BLaER1 treated with 17β-estradiol and CSF1 and Interleukin-3, amounts not matched to agents 10 nM and 100 nM (cell line): ENCODE results near the gene BAHCC1.
"Not testable (repeated sequence)": the region's sequence is repeated elsewhere in the genome, so short reads cannot be mapped to it uniquely, and the experiment has no call there.

Experiments
- H3K27ac ChIP-seq, 11 experiments: shearing (Covaris generic); formaldehyde crosslinking; 2 replicates each; pipeline ENCODE4 v1.8.1; 2022
- H3K27me3 ChIP-seq, 11 experiments: shearing (Covaris generic); formaldehyde crosslinking; 2 replicates each; pipeline ENCODE4 v1.8.1; 2022
- H3K36me3 ChIP-seq, 11 experiments: shearing (Covaris generic); formaldehyde crosslinking; 2 replicates each; pipeline ENCODE4 v1.8.1; 2022
- H3K4me1 ChIP-seq, 10 experiments: shearing (Covaris generic); formaldehyde crosslinking; 2 replicates each; pipeline ENCODE4 v1.8.1; 2022
- H3K4me2 ChIP-seq, 11 experiments: shearing (Covaris generic); formaldehyde crosslinking; 2 replicates each; pipeline ENCODE4 v1.8.1; 2022
- H3K4me3 ChIP-seq, 10 experiments: shearing (Covaris generic); formaldehyde crosslinking; 2 replicates each; pipeline ENCODE4 v1.8.1; 2022
- H3K9ac ChIP-seq, 11 experiments: shearing (Covaris generic); formaldehyde crosslinking; 2 replicates each; pipeline ENCODE4 v1.8.1; 2022
- H3K9me3 ChIP-seq, 11 experiments: shearing (Covaris generic); formaldehyde crosslinking; replicated peaks in 1 of 11; 2 replicates each; pipeline ENCODE4 v1.8.1; 2022
- H4K20me1 ChIP-seq, 11 experiments: shearing (Covaris generic); formaldehyde crosslinking; 2 replicates each; pipeline ENCODE4 v1.8.1; 2022
- Cebpa-rat ChIP-seq, 11 experiments: shearing (Covaris generic); IDR thresholded peaks; 2 replicates each; pipeline ENCODE4 v1.8.1; 2022

BAHCC1 gene

DNA sequence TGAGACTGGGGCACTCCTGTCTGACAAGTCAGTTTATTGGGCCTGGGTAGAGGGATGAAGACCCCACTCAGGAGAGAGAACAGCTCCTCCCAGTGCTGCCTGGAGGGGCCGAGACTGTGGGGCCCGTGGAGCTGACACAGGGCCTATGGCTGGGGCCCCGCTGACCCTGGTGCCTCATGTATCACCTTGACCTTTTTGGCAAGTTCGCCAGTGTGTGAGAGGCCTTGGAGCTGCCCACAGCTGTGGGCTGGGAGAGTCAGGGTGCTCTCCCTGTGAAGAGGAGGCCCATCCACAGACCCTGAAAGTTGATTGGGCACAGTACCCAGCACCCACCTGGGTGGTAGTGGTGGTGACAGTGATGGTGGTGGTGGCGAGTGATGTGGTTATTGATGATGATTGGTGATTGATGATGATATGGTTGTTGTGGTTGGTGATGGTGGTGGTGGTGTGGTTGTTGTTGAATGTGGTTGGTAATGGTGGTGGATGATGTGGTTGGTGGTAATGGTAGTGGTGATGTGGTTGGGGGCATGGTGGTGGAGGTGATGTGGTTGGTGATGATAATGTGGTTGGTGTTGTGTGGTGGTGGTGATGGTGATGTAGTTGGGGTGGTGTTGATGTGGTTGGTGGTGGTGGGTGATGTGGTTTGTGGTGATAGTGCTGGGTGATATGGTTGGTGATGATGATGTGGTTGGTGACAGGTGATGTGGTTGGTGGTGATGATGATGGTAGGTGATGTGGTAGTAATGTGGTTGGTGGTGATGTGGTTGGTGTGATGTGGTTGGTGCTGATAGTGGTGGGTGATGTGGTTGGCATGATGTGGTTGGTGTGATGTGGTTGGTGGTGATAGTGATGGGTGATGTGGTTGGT, 29.1 kb downstream of the BAHCC1 start:
- H4K20me1 ChIP-seq = peaks cover 25 to 99% (median 84%) of the 10 kb centered on the region in 11 experiments; a peak in 20 of 22 replicates
- peaks cover 72 to 83% (median 78%) of the 10 kb centered on the region in 10 experiments for H3K4me1 ChIP-seq
- H3K4me2 ChIP-seq = peak overlapping the region in 4 of 11 experiments; percentile 85 to 99 (median 94); a peak in 4 of 22 replicates
- H3K9ac ChIP-seq = no peak overlapping the region
- H3K4me3 ChIP-seq = no peak overlapping the region
- peaks cover 0 to 31% (median 0%) of the 10 kb centered on the region in 11 experiments; a peak in 4 of 22 replicates for H3K27me3 ChIP-seq
- peak overlapping the region in 1 of 11 experiments; percentile 60; a peak in 1 of 22 replicates for H3K27ac ChIP-seq
- peaks cover 0 to 24% (median 8%) of the 10 kb centered on the region in 11 experiments; a peak in 9 of 22 replicates for H3K9me3 ChIP-seq
- TF ChIP-seq Cebpa-rat (IDR thresholded peaks at IDR 0.05) = no peak
- H3K36me3 ChIP-seq = peaks cover 0 to 21% (median 0%) of the 10 kb centered on the region in 11 experiments; a peak in 7 of 22 replicates

DNA sequence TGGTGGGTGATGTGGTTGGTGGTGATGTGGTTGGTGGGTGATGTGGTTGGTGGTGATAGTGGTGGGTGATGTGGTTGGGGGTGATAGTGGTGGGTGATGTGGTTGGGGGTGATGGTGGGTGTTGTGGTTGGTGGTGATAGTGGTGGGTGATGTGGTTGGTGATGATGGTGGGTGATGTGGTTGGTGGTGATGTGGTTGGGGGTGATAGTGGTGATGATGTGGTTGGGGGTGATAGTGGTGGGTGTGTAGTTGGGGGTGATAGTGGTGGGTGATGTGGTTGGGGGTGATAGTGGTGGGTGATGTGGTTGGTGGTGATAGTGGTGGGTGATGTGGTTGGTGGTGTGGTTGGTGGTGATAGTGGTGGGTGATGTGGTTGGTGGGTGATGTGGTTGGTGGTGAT, 29.8 kb downstream of the BAHCC1 start:
- H4K20me1 ChIP-seq = peaks cover 23 to 97% (median 83%) of the 10 kb centered on the region in 11 experiments; a peak in 20 of 22 replicates
- H3K4me3 ChIP-seq = not testable (repeated sequence)
- peaks cover 72 to 83% (median 78%) of the 10 kb centered on the region in 10 experiments for H3K4me1 ChIP-seq

DNA sequence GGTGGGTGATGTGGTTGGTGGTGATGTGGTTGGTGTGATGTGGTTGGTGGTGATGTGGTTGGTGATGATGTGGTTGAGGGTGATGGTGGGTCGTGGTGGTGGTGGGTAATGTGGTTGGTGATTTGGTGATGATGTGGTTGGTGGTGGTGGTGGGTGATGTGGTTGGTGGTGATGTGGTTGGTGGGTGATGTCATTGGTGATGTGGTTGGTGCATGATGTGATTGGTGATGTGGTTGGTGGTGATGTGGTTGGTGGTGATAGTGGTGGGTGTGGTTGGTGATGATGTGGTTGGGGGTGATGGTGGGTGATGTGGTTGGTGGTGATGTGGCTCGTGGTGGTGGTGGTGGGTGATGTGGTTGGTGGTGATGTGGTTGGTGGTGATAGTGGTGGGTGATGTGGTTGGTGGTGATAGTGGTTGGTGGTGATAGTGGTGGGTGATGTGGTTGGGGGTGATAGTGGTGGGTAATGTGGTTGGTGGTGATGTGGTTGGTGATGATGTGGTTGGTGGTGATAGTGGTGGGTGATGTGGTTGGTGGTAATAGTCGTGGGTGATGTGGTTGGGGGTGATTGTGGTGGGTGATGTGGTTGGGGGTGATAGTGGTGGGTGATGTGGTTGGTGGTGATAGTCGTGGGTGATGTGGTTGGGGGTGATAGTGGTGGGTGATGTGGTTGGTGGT, 30.6 kb downstream of the BAHCC1 start:
- peak overlapping the region in 2 of 11 experiments; percentile 92 to 95; a peak in 2 of 22 replicates for H3K4me2 ChIP-seq
- peaks cover 0 to 24% (median 8%) of the 10 kb centered on the region in 11 experiments; a peak in 9 of 22 replicates for H3K9me3 ChIP-seq
- H3K4me3 ChIP-seq, H3K9ac ChIP-seq, H3K27ac ChIP-seq: not testable (repeated sequence)
- peaks cover 0 to 14% (median 0%) of the 10 kb centered on the region in 11 experiments; a peak in 7 of 22 replicates for H3K36me3 ChIP-seq
- peaks cover 72 to 82% (median 77%) of the 10 kb centered on the region in 10 experiments for H3K4me1 ChIP-seq
- peaks cover 0 to 42% (median 0%) of the 10 kb centered on the region in 11 experiments; a peak in 4 of 22 replicates for H3K27me3 ChIP-seq
- peaks cover 15 to 90% (median 75%) of the 10 kb centered on the region in 11 experiments; a peak in 20 of 22 replicates for H4K20me1 ChIP-seq

More for the DNA sequence above, 29.8 kb downstream of the BAHCC1 start:
- H3K4me2 ChIP-seq, H3K27ac ChIP-seq, H3K9ac ChIP-seq: not testable (repeated sequence)
- peaks cover 0 to 19% (median 0%) of the 10 kb centered on the region in 11 experiments; a peak in 7 of 22 replicates for H3K36me3 ChIP-seq
- peaks cover 0 to 37% (median 0%) of the 10 kb centered on the region in 11 experiments; a peak in 4 of 22 replicates for H3K27me3 ChIP-seq
- H3K9me3 ChIP-seq = peaks cover 0 to 24% (median 8%) of the 10 kb centered on the region in 11 experiments; a peak in 9 of 22 replicates

DNA sequence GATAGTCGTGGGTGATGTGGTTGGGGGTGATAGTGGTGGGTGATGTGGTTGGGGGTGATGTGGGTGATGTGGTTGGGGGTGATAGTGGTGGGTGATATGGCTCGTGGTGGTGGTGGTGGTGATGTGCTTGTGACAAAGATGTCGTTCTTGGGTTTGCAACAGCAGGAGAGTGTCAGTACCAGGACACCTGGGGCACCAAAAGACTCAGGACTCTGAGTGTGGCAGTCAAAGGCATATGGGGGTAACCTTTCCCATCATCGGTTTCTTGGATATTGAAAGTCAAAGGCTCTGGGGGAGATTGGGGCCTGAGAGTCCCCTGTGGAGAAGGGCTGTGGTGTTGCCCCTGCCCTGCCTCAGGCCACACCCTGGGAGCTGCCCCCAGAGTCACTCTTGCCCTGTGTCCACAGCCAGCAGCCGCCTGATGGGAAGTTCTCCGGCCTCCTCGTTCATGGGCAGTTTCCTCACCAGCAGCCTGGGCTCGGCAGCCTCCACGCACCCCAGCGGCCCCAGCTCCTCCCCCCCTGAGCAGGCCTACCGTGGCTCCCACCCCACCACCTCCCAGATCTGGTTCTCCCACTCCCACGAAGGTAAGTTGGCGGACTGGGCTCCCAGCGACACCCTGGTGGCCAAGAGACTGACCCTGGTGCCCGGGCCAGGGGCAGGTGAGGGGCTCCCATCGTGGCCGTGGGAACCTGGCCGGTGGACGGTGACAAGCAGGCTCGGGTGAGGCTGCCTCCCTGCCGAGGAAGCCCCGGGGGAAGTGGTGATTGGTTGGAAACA, 31.3 kb downstream of the BAHCC1 start:
- Histone ChIP-seq H3K27ac (peak overlapping the region in 7 of 11 experiments; percentile 13 to 96 (median 84); a peak in 13 of 22 replicates), H4K20me1 (peaks cover 12 to 89% (median 68%) of the 10 kb centered on the region in 11 experiments; a peak in 19 of 22 replicates), H3K4me1 (peaks cover 65 to 79% (median 76%) of the 10 kb centered on the region in 10 experiments), H3K9ac (peak overlapping the region in 8 of 11 experiments; percentile 59 to 87 (median 73); a peak in 14 of 22 replicates), H3K36me3 (peaks cover 0 to 13% (median 0%) of the 10 kb centered on the region in 11 experiments; a peak in 5 of 22 replicates), H3K4me3 (peak overlapping the region in 7 of 10 experiments; percentile 34 to 60 (median 48); a peak in 10 of 20 replicates), H3K9me3 (peaks cover 0 to 24% (median 8%) of the 10 kb centered on the region in 11 experiments; a peak in 9 of 22 replicates), H3K27me3 (peaks cover 0 to 42% (median 0%) of the 10 kb centered on the region in 11 experiments; a peak in 4 of 22 replicates), H3K4me2 (peak overlapping the region; percentile 74 to 99 (median 96))
- no peak for TF ChIP-seq Cebpa-rat (IDR thresholded peaks at IDR 0.05)

DNA sequence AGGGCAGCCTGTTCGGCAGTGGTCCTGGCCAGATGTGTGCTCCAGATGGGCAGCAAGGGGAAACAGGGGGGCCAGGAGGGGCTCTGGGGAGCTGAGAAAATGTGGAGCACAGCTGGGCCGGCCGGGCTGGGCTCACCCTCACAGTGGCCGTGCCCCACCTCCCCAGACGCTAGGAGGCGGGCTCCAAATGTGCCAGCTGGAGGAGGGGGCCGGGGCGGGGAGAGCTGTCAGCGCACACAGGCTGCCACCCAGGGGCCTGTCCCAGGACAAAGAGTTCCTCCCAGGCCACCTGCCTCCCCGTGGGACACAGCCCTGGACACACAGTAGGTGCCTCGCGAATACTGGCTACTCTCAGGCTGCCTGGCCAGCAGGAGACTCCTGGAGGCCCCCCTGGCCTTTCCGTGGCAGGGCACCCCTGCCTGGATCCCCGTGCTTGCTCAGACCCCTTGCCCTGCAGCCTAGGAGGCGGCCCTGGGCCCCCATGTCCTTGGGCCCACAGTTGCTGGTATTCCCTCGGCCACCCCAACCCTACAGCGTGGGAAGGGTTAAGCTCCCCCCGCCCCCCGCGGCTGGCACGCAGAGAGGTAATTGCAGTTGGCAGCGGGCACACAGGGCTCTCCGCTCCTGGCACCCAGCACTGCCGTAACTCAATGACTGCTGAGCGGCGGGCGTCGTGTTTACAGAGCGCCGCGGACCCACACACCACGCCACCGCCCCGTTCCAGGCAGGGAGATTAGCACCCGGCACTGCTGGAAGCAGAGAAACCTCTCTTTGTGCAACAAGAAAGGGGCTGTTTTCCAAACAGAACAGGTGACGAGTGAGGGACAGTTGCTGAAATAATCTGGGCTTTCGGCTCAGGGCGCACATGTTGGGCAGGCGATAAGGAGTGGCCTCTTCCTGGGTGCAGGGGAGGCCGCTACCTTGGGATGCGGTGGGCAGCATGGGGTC, 32.2 kb downstream of the BAHCC1 start:
- Histone ChIP-seq H3K9me3 (peaks cover 0 to 24% (median 8%) of the 10 kb centered on the region in 11 experiments; a peak in 9 of 22 replicates), H3K9ac (peak overlapping the region in 9 of 11 experiments; percentile 16 to 87 (median 70); a peak in 17 of 22 replicates), H3K4me2 (peak overlapping the region; percentile 74 to 99 (median 96)), H3K36me3 (peaks cover 0 to 10% (median 0%) of the 10 kb centered on the region in 11 experiments; a peak in 5 of 22 replicates), H3K4me3 (peak overlapping the region in 7 of 10 experiments; percentile 34 to 60 (median 48); a peak in 13 of 20 replicates), H3K4me1 (peaks cover 56 to 77% (median 74%) of the 10 kb centered on the region in 10 experiments), H3K27me3 (peaks cover 0 to 42% (median 0%) of the 10 kb centered on the region in 11 experiments; a peak in 4 of 22 replicates), H4K20me1 (peaks cover 12 to 85% (median 65%) of the 10 kb centered on the region in 11 experiments; a peak in 19 of 22 replicates), H3K27ac (peak overlapping the region in 8 of 11 experiments; percentile 71 to 96 (median 82); a peak in 17 of 22 replicates)
- TF ChIP-seq Cebpa-rat (IDR thresholded peaks at IDR 0.05) = no peak

DNA sequence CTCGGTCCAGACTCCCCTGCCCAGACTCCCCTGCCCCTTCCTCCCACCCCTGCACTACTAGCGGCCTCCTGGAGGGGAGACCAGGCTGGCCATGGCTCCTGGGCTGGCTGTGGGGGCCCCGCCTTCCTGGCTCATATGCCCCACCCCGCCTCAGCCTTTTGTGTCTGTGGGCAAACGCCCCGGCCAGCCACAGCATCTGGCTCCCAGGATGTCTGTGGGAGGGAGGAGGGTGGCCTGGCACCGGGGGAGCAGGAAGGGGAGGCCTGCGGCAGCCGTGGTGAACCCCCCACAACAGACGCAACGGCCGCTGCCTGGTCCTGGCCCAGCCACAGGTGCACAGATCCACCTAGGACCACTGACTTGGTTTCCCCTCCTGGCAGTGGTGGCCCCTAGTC, 32.9 kb downstream of the BAHCC1 start:
- peak overlapping the region; percentile 74 to 99 (median 96) for H3K4me2 ChIP-seq
- H3K27ac ChIP-seq = peak overlapping the region in 8 of 11 experiments; percentile 71 to 96 (median 82); a peak in 16 of 22 replicates
- peaks cover 0 to 10% (median 0%) of the 10 kb centered on the region in 11 experiments; a peak in 5 of 22 replicates for H3K36me3 ChIP-seq
- TF ChIP-seq Cebpa-rat (IDR thresholded peaks at IDR 0.05) = no peak
- H4K20me1 ChIP-seq = peaks cover 14 to 82% (median 61%) of the 10 kb centered on the region in 11 experiments; a peak in 19 of 22 replicates
- peak overlapping the region in 8 of 11 experiments; percentile 59 to 87 (median 73); a peak in 16 of 22 replicates for H3K9ac ChIP-seq
- peaks cover 52 to 74% (median 71%) of the 10 kb centered on the region in 10 experiments for H3K4me1 ChIP-seq
- H3K27me3 ChIP-seq = peaks cover 0 to 42% (median 0%) of the 10 kb centered on the region in 11 experiments; a peak in 4 of 22 replicates
- peaks cover 0 to 24% (median 8%) of the 10 kb centered on the region in 11 experiments; a peak in 9 of 22 replicates for H3K9me3 ChIP-seq
- peak overlapping the region in 7 of 10 experiments; percentile 34 to 60 (median 48); a peak in 13 of 20 replicates for H3K4me3 ChIP-seq
